ENCODE results near the gene KLHL3. TPM values are rescaled to one million over a fixed set of nuclear protein-coding genes. Genes with fewer than 3 reads are reported as not detected.

The KLHL3 gene
- polyA plus RNA-seq, 2 donors = 0.95 to 1.9 TPM

DNA sequence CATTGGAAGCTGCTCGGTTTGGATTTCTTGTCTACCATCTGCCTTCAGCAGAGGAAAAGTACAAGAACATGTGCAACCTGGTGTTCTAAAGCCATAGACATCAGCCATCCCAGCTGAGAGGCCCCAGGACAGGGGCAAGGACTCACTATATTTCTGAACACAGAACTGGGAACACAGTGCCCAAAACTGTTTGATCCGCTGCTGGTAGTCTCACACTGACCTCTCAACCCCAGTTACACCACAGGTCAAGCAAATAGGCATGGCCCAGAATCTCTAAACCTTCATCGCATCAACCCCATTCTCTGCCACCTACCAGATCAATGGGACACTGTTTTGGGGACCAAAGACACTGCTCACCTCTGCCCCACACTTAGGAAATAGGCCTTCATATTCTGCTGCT lies 2.0 kb downstream of the KLHL3 start:
- Histone ChIP-seq H3K27ac (ENCODE audit: low read depth in 2 of 2, low read length in 1 of 2) (no peak overlapping the region), H3K4me1 (ENCODE audit: control insufficient read depth in 2 of 2, insufficient read depth in 2 of 2, low read length in 1 of 2) (peaks cover 0 to 4% of the 10 kb centered on the region in 2 donors), H3K27me3 (ENCODE audit: control insufficient read depth in 1 of 2, insufficient read depth in 2 of 2, low read length in 2 of 2) (no peaks in the 10 kb centered on the region), H3K36me3 (ENCODE audit: control insufficient read depth in 2 of 2, insufficient read depth in 2 of 2, low read length in 1 of 2) (no peaks in the 10 kb centered on the region), H3K4me3 (ENCODE audit: low read depth in 1 of 2, low read length in 2 of 2) (no peak overlapping the region), H3K9me3 (ENCODE audit: control insufficient read depth in 2 of 2, insufficient read depth in 1 of 2, low read depth in 1 of 2, low read length in 1 of 2) (no peaks in the 10 kb centered on the region)
- 93% methylated on average over 3 of the region's 3 CpGs for WGBS, 2 donors

GRCh38 chr5:137733006-137733405 lies 2.9 kb downstream of the KLHL3 start:
- H3K9me3 ChIP-seq (ENCODE audit: control insufficient read depth in 2 of 2, insufficient read depth in 1 of 2, low read depth in 1 of 2, low read length in 1 of 2) = no peaks in the 10 kb centered on the region
- peaks cover 0 to 4% of the 10 kb centered on the region in 2 donors for H3K4me1 ChIP-seq (ENCODE audit: control insufficient read depth in 2 of 2, insufficient read depth in 2 of 2, low read length in 1 of 2)
- 83 to 89% methylated on average over 3 of the region's 3 CpGs for WGBS, 2 donors
- H3K4me3 ChIP-seq (ENCODE audit: low read depth in 1 of 2, low read length in 2 of 2) = no peak overlapping the region
- no peaks in the 10 kb centered on the region for H3K36me3 ChIP-seq (ENCODE audit: control insufficient read depth in 2 of 2, insufficient read depth in 2 of 2, low read length in 1 of 2)
- no peak overlapping the region for H3K27ac ChIP-seq (ENCODE audit: low read depth in 2 of 2, low read length in 1 of 2)
- no peaks in the 10 kb centered on the region for H3K27me3 ChIP-seq (ENCODE audit: control insufficient read depth in 1 of 2, insufficient read depth in 2 of 2, low read length in 2 of 2)

DNA sequence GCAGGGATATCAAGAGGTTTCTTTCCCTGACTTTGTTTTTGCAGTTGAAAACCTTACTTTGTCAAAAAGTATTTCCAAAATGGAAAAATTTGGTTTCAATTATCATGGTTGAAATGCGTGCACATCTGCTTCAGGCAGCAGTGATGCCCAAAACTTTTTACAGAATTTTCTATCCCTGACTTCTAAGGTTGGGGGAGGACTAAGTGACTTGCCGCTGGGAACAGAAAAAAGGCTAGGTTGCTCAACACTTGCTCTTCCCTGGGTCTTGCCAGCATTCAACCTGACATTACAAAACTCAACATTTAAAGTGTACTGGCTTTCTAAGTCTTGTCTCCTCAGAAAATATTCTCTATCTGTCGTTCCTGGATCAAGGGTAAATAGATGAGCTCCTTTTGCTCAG lies 4.7 kb downstream of the KLHL3 start:
- H3K27me3 ChIP-seq (ENCODE audit: control insufficient read depth in 1 of 2, insufficient read depth in 2 of 2, low read length in 2 of 2) = no peaks in the 10 kb centered on the region
- no peak overlapping the region for H3K27ac ChIP-seq (ENCODE audit: low read depth in 2 of 2, low read length in 1 of 2)
- WGBS, 2 donors = 86 to 90% methylated on average over 3 of the region's 3 CpGs
- no peak overlapping the region for H3K4me3 ChIP-seq (ENCODE audit: low read depth in 1 of 2, low read length in 2 of 2)
- peaks cover 0 to 4% of the 10 kb centered on the region in 2 donors for H3K4me1 ChIP-seq (ENCODE audit: control insufficient read depth in 2 of 2, insufficient read depth in 2 of 2, low read length in 1 of 2)
- H3K9me3 ChIP-seq (ENCODE audit: control insufficient read depth in 2 of 2, insufficient read depth in 1 of 2, low read depth in 1 of 2, low read length in 1 of 2) = no peaks in the 10 kb centered on the region
- no peaks in the 10 kb centered on the region for H3K36me3 ChIP-seq (ENCODE audit: control insufficient read depth in 2 of 2, insufficient read depth in 2 of 2, low read length in 1 of 2)

DNA sequence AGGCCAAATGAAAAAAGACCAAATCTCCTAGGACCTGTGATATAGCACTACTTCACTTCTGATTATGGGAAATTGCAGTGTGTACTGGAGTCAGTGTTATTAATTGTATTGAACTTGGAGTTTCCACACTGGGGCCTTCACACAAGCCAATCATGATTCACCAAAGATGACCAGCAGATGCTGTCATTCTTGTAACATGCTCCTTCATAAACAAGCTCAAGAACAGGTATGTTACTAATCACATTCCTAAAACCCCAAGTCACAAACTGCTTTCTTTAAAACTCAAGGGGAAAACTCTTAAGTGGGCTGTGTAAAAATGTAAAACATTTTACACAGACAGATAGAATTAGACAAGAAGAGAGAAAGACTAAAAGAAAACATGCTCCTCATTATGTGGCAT lies 5.6 kb downstream of the KLHL3 start:
- no peak overlapping the region for H3K27ac ChIP-seq (ENCODE audit: low read depth in 2 of 2, low read length in 1 of 2)

GRCh38 chr5:137728048-137728447 lies 7.8 kb downstream of the KLHL3 start:
- H3K27me3 ChIP-seq (ENCODE audit: control insufficient read depth in 1 of 2, insufficient read depth in 2 of 2, low read length in 2 of 2) = no peaks in the 10 kb centered on the region
- no peaks in the 10 kb centered on the region for H3K4me1 ChIP-seq (ENCODE audit: control insufficient read depth in 2 of 2, insufficient read depth in 2 of 2, low read length in 1 of 2)
- 86 to 89% methylated on average over 1 of the region's 1 CpG for WGBS, 2 donors
- H3K4me3 ChIP-seq (ENCODE audit: low read depth in 1 of 2, low read length in 2 of 2) = no peak overlapping the region
- no peaks in the 10 kb centered on the region for H3K9me3 ChIP-seq (ENCODE audit: control insufficient read depth in 2 of 2, insufficient read depth in 1 of 2, low read depth in 1 of 2, low read length in 1 of 2)
- no peak overlapping the region for H3K27ac ChIP-seq (ENCODE audit: low read depth in 2 of 2, low read length in 1 of 2)
- no peaks in the 10 kb centered on the region for H3K36me3 ChIP-seq (ENCODE audit: control insufficient read depth in 2 of 2, insufficient read depth in 2 of 2, low read length in 1 of 2)

More for the DNA sequence above, 5.6 kb downstream of the KLHL3 start:
- no peaks in the 10 kb centered on the region for H3K9me3 ChIP-seq (ENCODE audit: control insufficient read depth in 2 of 2, insufficient read depth in 1 of 2, low read depth in 1 of 2, low read length in 1 of 2)
- no peaks in the 10 kb centered on the region for H3K36me3 ChIP-seq (ENCODE audit: control insufficient read depth in 2 of 2, insufficient read depth in 2 of 2, low read length in 1 of 2)
- no peak overlapping the region for H3K4me3 ChIP-seq (ENCODE audit: low read depth in 1 of 2, low read length in 2 of 2)
- H3K27me3 ChIP-seq (ENCODE audit: control insufficient read depth in 1 of 2, insufficient read depth in 2 of 2, low read length in 2 of 2) = no peaks in the 10 kb centered on the region
- no peaks in the 10 kb centered on the region for H3K4me1 ChIP-seq (ENCODE audit: control insufficient read depth in 2 of 2, insufficient read depth in 2 of 2, low read length in 1 of 2)

DNA sequence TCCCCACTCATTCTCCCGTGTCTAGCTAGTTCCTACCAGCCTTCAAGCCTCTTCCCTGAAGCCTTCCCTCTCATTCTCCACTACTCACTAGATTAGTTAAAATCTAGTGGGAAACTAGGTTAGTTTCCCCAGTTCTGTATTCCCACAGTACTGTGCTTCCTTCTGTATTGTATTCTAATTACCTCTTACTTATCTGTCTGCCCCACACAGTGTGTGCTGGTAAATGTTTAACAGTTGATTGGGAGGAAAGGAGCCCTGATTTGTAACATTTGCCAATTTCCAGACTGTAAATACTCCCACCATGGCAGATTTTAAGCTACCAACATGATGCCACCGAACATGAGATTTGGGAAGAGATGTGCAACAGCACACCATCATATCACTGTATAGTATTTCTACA lies 8.3 kb downstream of the KLHL3 start:
- Histone ChIP-seq H3K27ac (ENCODE audit: low read depth in 2 of 2, low read length in 1 of 2) (no peak overlapping the region), H3K4me3 (ENCODE audit: low read depth in 1 of 2, low read length in 2 of 2) (no peak overlapping the region), H3K27me3 (ENCODE audit: control insufficient read depth in 1 of 2, insufficient read depth in 2 of 2, low read length in 2 of 2) (no peaks in the 10 kb centered on the region), H3K36me3 (ENCODE audit: control insufficient read depth in 2 of 2, insufficient read depth in 2 of 2, low read length in 1 of 2) (no peaks in the 10 kb centered on the region), H3K4me1 (ENCODE audit: control insufficient read depth in 2 of 2, insufficient read depth in 2 of 2, low read length in 1 of 2) (no peaks in the 10 kb centered on the region), H3K9me3 (ENCODE audit: control insufficient read depth in 2 of 2, insufficient read depth in 1 of 2, low read depth in 1 of 2, low read length in 1 of 2) (no peaks in the 10 kb centered on the region)
- WGBS, 2 donors = 75 to 87% methylated on average over 2 of the region's 2 CpGs

DNA sequence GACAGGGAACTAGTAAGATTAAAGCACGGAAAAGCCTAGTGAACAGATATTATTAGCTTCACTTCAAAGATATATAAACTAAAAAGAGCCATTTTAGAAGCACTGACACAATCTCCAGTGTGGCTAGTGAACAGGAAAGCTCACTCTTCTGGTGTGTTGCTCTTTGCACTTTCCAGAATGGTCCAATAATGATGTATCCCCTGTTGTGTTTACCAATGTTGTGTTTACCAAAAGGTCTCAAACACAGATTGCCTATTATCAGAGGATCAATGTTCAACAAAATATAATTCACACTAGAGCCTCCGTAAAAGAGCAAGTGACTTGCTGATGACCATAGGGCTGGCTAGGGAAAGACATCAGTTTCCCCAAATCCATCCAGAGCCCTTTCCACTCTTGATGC lies 11.6 kb downstream of the KLHL3 start:
- no peaks in the 10 kb centered on the region for H3K27me3 ChIP-seq (ENCODE audit: control insufficient read depth in 1 of 2, insufficient read depth in 2 of 2, low read length in 2 of 2)
- no peak overlapping the region for H3K27ac ChIP-seq (ENCODE audit: low read depth in 2 of 2, low read length in 1 of 2)
- H3K4me1 ChIP-seq (ENCODE audit: control insufficient read depth in 2 of 2, insufficient read depth in 2 of 2, low read length in 1 of 2) = no peaks in the 10 kb centered on the region
- H3K9me3 ChIP-seq (ENCODE audit: control insufficient read depth in 2 of 2, insufficient read depth in 1 of 2, low read depth in 1 of 2, low read length in 1 of 2) = no peaks in the 10 kb centered on the region
- WGBS, 2 donors = 88 to 91% methylated on average over 2 of the region's 2 CpGs
- no peak overlapping the region for H3K4me3 ChIP-seq (ENCODE audit: low read depth in 1 of 2, low read length in 2 of 2)
- H3K36me3 ChIP-seq (ENCODE audit: control insufficient read depth in 2 of 2, insufficient read depth in 2 of 2, low read length in 1 of 2) = no peaks in the 10 kb centered on the region

DNA sequence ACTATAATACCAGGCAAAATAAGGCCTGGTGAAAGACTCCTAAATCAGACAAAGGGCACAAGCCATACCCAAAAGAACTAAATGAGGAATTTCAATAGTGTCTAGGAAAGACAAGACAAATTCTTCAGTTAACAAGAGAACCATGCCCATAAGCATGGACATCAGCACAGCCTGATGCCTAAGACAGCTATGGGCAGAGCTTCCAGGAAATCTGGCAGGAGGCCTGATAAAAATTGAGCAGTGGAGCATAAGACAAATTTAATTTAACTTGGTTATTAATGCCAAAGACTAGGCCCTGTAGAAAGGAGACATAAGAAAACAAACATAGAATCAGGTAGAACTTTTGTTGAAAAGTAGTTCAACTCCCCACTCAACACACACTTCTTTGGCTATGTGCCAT lies 17.3 kb downstream of the KLHL3 start:
- H3K4me3 ChIP-seq (ENCODE audit: low read depth in 1 of 2, low read length in 2 of 2) = no peak overlapping the region
- no peaks in the 10 kb centered on the region for H3K36me3 ChIP-seq (ENCODE audit: control insufficient read depth in 2 of 2, insufficient read depth in 2 of 2, low read length in 1 of 2)
- H3K4me1 ChIP-seq (ENCODE audit: control insufficient read depth in 2 of 2, insufficient read depth in 2 of 2, low read length in 1 of 2) = no peaks in the 10 kb centered on the region
- no peak overlapping the region for H3K27ac ChIP-seq (ENCODE audit: low read depth in 2 of 2, low read length in 1 of 2)
- no peaks in the 10 kb centered on the region for H3K9me3 ChIP-seq (ENCODE audit: control insufficient read depth in 2 of 2, insufficient read depth in 1 of 2, low read depth in 1 of 2, low read length in 1 of 2)
- no peaks in the 10 kb centered on the region for H3K27me3 ChIP-seq (ENCODE audit: control insufficient read depth in 1 of 2, insufficient read depth in 2 of 2, low read length in 2 of 2)

DNA sequence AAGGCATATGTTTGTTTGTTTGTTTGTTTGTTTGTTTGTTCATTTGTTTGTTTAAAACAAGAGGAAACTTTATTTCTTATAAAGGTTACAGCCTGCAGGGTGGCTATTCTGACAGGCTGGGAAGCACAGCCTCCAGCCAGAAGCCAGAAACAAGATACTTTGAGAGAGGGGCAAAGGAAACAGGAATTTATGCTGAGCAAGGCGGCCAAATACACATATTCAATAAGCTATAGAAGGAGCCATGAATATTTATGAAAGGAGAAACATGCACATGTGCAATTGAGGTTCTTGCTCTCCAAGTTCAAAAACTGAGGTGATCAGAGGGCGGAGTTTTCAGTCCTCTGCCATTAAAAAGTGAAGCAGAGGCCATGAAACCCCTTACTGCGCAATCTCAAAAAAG lies 19.6 kb downstream of the KLHL3 start:
- no peaks in the 10 kb centered on the region for H3K9me3 ChIP-seq (ENCODE audit: control insufficient read depth in 2 of 2, insufficient read depth in 1 of 2, low read depth in 1 of 2, low read length in 1 of 2)
- H3K4me1 ChIP-seq (ENCODE audit: control insufficient read depth in 2 of 2, insufficient read depth in 2 of 2, low read length in 1 of 2) = no peaks in the 10 kb centered on the region
- no peaks in the 10 kb centered on the region for H3K27me3 ChIP-seq (ENCODE audit: control insufficient read depth in 1 of 2, insufficient read depth in 2 of 2, low read length in 2 of 2)
- no peak overlapping the region for H3K4me3 ChIP-seq (ENCODE audit: low read depth in 1 of 2, low read length in 2 of 2)
- no peak overlapping the region for H3K27ac ChIP-seq (ENCODE audit: low read depth in 2 of 2, low read length in 1 of 2)
- WGBS, 2 donors = 94 to 96% methylated on average over 3 of the region's 3 CpGs
- H3K36me3 ChIP-seq (ENCODE audit: control insufficient read depth in 2 of 2, insufficient read depth in 2 of 2, low read length in 1 of 2) = no peaks in the 10 kb centered on the region

DNA sequence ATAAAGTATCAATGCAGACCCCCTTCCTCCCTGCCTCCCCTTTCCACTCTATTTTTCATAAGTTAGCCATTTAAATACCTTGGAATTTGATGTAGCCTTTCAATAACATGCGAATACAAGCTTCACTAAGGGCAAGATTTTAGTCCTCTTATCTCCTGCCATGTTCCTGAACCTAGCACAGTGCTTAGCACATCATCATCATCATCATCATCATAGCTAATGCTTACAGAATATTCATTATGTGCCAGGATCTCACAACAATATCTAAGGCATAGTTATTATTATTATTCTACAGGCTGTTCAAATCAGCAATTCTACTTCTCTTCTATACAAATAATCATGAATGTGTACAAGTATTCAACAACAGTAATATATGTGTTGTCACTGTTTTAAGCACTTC lies 20.4 kb downstream of the KLHL3 start:
- no peak overlapping the region for H3K4me3 ChIP-seq (ENCODE audit: low read depth in 1 of 2, low read length in 2 of 2)
- H3K4me1 ChIP-seq (ENCODE audit: control insufficient read depth in 2 of 2, insufficient read depth in 2 of 2, low read length in 1 of 2) = no peaks in the 10 kb centered on the region
- 94 to 97% methylated on average over 1 of the region's 1 CpG for WGBS, 2 donors
- no peaks in the 10 kb centered on the region for H3K36me3 ChIP-seq (ENCODE audit: control insufficient read depth in 2 of 2, insufficient read depth in 2 of 2, low read length in 1 of 2)
- H3K27me3 ChIP-seq (ENCODE audit: control insufficient read depth in 1 of 2, insufficient read depth in 2 of 2, low read length in 2 of 2) = no peaks in the 10 kb centered on the region
- no peaks in the 10 kb centered on the region for H3K9me3 ChIP-seq (ENCODE audit: control insufficient read depth in 2 of 2, insufficient read depth in 1 of 2, low read depth in 1 of 2, low read length in 1 of 2)
- H3K27ac ChIP-seq (ENCODE audit: low read depth in 2 of 2, low read length in 1 of 2) = no peak overlapping the region

Data from esophagus (tissue), 2 donors.